H1 (cell line): Measurements from ENCODE around the gene SCAI. TPM values are rescaled to one million over a fixed set of nuclear protein-coding genes. Genes with fewer than 3 reads are reported as not detected.

ENCODE experiments used
- FOSL1 ChIP-seq: IDR thresholded peaks from 2 replicates; pipeline ENCODE4 v1.6.1; 2011; ENCODE audit warnings: mild to moderate bottlenecking, low read depth, low read length, moderate library complexity; ENCODE audit not compliant: insufficient read depth
- GABPA ChIP-seq: IDR thresholded peaks from 2 replicates; pipeline ENCODE4 v1.6.1; 2011; ENCODE audit warnings: mild to moderate bottlenecking, low read length, moderate library complexity, borderline replicate concordance; ENCODE audit not compliant: insufficient read depth
- JUN ChIP-seq: IDR thresholded peaks from 2 replicates; pipeline ENCODE4 v1.6.1; 2011; ENCODE audit warnings: low read depth, mild to moderate bottlenecking, improper control_type of control experiment, low read length
- SP4 ChIP-seq: IDR thresholded peaks from 2 replicates; pipeline ENCODE4 v1.6.1; 2012; ENCODE audit warnings: low read length, inconsistent platforms
- polyA plus RNA-seq, 7 experiments: library from polyadenylated mRNA; depleted of rRNA in 3 of 7; stranded (reverse) in 5 of 7; unstranded in 2 of 7; fragments of >200 nt in 5 of 7; fragments of 200-250 nt in 2 of 7; gene quantifications; 1 replicate in 5 of 7; 2 replicates in 1 of 7; 4 replicates in 1 of 7; pipeline versions ENCODE4 v1.2.1 to v1.2.3, GENCODE V29; 2011 to 2013; ENCODE audit warnings: missing spikeins in 2 of 7, mixed read lengths in 2 of 7
- total RNA-seq: library from RNA; stranded (reverse); fragmentation: NEBNext Ultra II Directional; extraction: Animal tissue kit (Norgen Biotek cat#: 25700); gene quantifications from 2 replicates; pipeline ENCODE4 v1.2.1, GENCODE V29; 2021
- TF ChIP-seq, protein P1 (sequence below): IDR thresholded peaks from 2 replicates; pipeline ENCODE4 v1.6.1; 2012; ENCODE audit warnings: inconsistent platforms

Gene SCAI
- total and polyA plus RNA-seq, 2 of the 8 experiments (the other 6 are each of a cell fraction or from before 2014, with no cell fraction given), result 6.4 to 19.8 TPM

DNA sequence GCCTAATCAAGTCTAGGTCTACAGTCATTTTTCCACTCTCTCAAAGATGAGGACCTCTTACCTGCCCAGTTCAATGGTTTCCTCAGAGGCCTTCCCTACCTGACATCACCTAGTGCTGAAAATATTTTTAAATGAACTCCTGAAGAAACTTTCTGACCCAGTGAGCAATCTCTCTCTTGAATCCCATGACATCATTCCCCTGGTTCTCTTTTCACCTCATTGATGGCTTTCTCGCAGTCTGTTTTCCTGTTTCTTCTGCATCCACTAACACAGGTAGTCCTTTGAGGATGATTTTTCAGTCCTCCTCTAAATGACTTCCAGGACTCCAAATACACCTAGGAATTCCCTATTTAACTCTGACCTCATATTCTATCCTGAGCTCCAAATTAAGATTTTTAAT, 40.3 kb downstream of the SCAI start (continued):
- TF ChIP-seq FOSL1, result no peak
- TF ChIP-seq GABPA, result no peak
- no peak for TF ChIP-seq SP4
- TF ChIP-seq JUN, result no peak
- TF ChIP-seq, protein P1, sequence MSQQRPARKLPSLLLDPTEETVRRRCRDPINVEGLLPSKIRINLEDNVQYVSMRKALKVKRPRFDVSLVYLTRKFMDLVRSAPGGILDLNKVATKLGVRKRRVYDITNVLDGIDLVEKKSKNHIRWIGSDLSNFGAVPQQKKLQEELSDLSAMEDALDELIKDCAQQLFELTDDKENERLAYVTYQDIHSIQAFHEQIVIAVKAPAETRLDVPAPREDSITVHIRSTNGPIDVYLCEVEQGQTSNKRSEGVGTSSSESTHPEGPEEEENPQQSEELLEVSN, result no peak
